ENCODE data around the gene DMXL2.
"Not testable (repeated sequence)": the region's sequence is repeated elsewhere in the genome, so short reads cannot be mapped to it uniquely, and the experiment has no call there.

DNA sequence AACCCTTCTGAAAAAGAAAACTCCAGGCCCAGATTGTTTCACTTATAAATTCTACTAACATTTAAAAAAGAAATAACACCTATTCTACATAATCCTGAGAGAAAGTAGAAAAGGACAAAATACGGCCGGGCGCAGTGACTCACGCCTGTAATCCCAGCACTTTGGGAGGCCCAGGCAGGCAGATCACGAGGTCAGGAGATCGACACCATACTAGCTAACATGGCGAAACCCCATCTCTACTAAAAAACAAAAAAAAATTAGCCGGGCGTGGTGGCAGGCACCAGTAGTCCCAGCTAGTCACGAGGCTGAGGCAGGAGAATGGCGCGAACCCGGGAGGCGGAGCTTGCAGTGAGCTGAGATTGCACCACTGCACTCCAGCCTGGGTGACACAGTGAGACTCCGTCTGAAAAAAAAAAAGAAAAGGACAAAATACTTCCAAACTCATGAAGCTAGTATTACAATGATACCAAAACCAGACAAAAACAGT is 19.1 kb downstream of the DMXL2 start:
- TF ChIP-seq CTCF (conservative IDR thresholded peaks at IDR 0.05; ENCODE audit: low read depth in 2 of 2); CREB1 (CRISPR knock-in tag; IDR thresholded peaks at IDR 0.05; ENCODE audit: low read depth); ZNF114 (CRISPR knock-in tag; IDR thresholded peaks at IDR 0.05); EZH2 (IDR thresholded peaks at IDR 0.05; ENCODE audit: low read depth, unreplicated experiment): not testable (repeated sequence)
- TF ChIP-seq, protein P1, sequence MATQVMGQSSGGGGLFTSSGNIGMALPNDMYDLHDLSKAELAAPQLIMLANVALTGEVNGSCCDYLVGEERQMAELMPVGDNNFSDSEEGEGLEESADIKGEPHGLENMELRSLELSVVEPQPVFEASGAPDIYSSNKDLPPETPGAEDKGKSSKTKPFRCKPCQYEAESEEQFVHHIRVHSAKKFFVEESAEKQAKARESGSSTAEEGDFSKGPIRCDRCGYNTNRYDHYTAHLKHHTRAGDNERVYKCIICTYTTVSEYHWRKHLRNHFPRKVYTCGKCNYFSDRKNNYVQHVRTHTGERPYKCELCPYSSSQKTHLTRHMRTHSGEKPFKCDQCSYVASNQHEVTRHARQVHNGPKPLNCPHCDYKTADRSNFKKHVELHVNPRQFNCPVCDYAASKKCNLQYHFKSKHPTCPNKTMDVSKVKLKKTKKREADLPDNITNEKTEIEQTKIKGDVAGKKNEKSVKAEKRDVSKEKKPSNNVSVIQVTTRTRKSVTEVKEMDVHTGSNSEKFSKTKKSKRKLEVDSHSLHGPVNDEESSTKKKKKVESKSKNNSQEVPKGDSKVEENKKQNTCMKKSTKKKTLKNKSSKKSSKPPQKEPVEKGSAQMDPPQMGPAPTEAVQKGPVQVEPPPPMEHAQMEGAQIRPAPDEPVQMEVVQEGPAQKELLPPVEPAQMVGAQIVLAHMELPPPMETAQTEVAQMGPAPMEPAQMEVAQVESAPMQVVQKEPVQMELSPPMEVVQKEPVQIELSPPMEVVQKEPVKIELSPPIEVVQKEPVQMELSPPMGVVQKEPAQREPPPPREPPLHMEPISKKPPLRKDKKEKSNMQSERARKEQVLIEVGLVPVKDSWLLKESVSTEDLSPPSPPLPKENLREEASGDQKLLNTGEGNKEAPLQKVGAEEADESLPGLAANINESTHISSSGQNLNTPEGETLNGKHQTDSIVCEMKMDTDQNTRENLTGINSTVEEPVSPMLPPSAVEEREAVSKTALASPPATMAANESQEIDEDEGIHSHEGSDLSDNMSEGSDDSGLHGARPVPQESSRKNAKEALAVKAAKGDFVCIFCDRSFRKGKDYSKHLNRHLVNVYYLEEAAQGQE (IDR thresholded peaks at IDR 0.05; ENCODE audit: unreplicated experiment), result not testable (repeated sequence)
